GM19452 (cell line): ENCODE measurements around the gene HJV.

ENCODE experiments used
- ATAC-seq: cut with Tn5 transposase; IDR thresholded peaks from one replicate; pipeline ENCODE4 v1.9.1; 2021; ENCODE audit not compliant: unreplicated experiment

HJV gene

DNA sequence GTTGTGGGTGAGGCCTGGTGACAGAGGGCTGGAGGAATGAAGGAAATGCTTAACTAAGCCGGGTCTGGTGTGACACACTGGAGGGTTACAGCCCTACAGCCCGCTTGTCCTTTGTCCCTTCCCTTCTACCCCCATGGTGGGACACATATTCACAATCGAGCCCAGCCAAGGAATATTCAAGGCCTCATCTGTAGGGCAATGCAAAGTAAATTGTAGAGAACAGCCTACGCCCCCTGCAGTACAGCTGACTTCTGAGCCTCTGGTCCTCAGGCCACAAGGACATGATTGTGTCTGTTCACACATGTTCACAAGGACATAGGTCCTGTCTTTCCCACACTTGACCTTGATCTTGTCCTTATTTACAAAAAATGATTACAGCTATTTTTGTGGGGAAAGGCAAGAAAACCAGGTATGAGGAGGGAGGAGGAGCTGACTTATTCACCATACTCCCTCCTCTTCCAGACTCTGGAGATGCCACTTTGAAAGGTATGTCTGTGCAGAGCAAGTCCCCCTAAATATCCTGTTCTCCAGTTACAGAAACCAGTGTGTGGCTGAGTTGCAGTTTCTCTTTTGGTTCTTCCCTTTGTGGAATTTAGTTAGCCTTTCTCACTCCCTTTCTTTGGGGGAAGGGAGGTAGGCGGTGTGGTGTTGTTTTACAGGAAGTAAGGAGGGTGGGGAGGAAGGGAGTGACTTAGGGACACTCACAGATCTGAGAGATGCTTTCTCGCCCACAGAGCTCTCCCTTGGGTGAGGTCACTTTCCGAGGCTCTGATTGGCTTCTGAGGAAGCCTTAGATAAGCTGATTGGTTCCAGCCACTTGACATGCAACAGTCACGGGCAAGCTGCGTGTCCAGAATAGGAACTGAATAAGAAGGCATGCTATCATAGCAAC lies 42.4 kb downstream of the HJV start:
- ATAC-seq, result peak; percentile 86

DNA sequence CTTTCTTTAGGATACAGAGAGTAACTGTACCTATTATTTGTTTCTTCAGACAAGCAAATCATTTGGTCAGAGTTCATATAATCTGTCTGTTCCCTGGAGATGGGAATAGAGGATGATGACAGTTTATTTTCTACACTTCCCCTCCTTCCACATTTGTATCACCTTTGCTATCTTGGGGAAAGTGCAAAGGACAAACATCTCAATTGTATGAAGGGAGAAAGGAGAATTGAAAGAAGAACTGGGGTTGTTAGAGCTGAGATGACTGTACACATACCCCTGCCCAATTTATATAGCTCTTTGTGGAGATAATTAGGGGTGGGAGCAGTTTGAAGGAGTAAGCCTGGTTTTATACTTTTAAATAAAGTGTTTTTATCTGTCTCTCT lies 43.1 kb downstream of the HJV start:
- no peak for ATAC-seq

- ATAC-seq, result no peak
Observed at GRCh38 chr1:145977486-145978470, 43.8 kb downstream of the HJV start.

DNA sequence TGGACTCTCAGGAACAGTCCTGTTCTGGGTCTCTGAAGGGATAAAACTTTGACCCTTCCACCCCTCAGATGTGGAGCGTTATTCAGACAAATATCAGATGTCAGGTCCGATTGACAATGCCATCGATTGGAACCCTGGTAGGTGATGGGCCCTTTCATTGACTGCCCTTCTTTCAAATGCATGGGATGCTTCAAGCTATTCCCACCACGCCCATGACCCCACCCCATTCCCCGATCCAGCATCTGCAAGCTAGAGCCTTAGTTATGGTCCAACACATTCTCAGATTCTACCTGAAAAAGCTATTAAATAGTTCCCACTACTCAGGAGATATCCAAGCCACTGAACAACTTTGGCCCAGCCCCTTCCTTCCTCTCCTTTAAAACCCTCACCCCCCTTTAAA lies 44.5 kb downstream of the HJV start:
- no peak for ATAC-seq

DNA sequence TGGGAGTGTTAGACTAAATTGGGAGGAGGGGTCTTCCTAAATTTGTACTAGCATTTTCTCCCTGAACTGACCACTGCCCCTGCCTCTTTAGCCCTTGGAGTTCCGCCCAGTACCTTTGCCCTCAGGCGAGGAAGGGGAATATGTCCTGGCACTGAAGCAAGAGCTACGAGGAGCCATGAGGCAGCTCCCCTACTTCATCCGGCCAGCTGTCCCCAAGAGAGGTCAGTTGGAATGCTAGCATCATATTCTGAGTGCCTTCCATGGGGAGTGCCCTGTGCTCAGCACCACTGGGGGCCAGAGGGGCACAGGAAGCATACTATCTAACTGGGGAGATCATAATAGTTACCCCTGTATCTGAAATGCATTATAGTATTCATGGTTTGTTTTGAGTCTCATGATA lies 46.3 kb downstream of the HJV start:
- no peak for ATAC-seq

DNA sequence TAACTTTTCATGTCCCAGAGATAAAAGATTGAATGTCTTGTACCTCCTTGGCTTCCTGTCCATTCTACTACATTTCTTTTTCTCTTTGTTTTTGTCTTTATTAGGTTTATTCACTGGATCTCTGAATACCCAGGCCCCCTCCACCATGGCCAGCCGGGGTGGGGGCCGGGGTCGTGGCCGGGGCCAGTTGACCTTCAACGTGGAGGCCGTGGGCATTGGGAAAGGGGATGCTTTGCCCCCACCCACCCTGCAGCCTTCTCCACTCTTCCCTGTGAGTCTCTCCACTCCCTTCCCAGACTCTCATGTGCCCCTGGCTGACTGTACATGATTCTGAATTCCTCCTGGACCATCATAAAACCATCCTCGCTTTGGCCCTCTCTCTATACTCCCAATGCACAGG lies 46.8 kb downstream of the HJV start:
- ATAC-seq, result no peak

GRCh38 chr1:145972580-145972979 lies 49.0 kb downstream of the HJV start:
- no peak for ATAC-seq
